SIG-M5 treated with dmso at 0.1 percent for 504 hours (cell line): ENCODE data around the gene DLX6.

Experiments
- DNase-seq: peaks from one replicate; lab custom pipeline; 2025; ENCODE audit not compliant: unreplicated experiment; lab: John Stamatoyannopoulos, UW

Gene DLX6

GRCh38 chr7:96995406-96996110, 9.8 kb upstream of the DLX6 start:
- DNase-seq: no peak

- no peak for DNase-seq
Measured at GRCh38 chr7:96996111-96996957, 9.0 kb upstream of the DLX6 start.

- no peak for DNase-seq
Measured at GRCh38 chr7:96996958-96997511, 8.3 kb upstream of the DLX6 start.

DNA sequence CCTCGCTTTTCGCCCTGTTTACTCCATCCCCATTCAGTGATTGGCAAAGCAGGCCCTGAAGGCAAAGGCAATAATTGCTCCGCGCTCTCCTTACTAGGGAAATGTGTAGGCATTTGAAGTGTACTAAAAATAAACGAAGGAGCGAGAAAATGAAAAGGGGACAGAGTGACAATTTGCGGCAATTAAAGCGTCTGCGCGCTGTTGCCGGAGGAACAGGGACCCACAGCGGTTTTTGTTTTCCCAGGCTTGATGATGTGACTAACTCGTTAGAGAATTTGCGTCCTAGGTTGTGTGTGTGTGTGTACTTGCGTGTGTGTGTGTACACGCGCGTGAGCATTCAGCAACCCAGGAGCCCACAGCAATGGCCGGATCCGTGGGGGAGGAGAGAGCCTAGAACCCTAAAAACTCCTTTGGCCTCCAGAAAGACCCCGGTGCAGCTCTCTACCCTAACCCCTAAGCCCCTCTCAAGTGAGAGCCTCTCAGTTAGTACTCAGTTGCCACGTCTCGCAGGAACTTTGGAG, 7.8 kb upstream of the DLX6 start:
- no peak for DNase-seq

DNA sequence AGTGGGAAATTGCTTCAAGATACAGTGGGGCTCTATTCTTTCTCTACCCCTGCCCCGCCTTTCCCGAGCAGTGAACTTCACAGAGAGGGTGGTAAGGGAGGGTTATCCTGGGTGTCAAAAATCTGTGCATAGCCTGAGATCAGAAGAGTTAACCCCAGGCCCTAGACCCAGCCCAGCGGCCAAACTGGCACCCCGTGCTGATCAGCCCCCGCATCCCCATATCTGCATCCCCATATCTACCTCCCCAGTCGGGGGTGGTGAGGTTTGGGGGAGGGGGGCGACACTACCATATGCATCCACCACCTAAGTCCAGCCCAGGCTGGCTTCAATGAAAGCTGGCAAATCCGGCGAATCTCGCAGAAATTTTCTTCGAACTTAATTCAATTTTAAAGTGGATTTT, 7.0 kb upstream of the DLX6 start:
- DNase-seq: no peak

DNA sequence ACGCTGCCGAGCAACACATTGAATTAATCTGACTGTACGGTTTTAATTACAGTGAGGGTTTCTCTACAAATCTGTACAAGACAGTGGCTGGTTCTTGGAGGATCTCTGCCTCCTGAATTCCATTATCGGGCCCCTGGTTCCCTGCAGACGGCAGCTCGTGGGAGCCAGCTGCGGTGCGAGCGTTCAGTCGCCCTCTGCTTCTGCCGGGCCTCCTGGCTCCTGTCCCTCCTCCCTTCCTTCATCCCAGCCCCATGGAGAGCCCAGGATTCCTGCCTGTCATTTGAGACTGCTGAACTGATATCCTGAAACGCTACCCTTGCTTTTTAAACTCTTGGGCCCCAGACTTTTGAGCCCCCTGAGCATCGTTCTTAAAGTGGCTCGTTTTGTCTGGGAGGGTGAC, 6.6 kb upstream of the DLX6 start:
- DNase-seq: no peak

- DNase-seq: no peak
Measured at GRCh38 chr7:97001221-97001620, 4.1 kb upstream of the DLX6 start.

DNA sequence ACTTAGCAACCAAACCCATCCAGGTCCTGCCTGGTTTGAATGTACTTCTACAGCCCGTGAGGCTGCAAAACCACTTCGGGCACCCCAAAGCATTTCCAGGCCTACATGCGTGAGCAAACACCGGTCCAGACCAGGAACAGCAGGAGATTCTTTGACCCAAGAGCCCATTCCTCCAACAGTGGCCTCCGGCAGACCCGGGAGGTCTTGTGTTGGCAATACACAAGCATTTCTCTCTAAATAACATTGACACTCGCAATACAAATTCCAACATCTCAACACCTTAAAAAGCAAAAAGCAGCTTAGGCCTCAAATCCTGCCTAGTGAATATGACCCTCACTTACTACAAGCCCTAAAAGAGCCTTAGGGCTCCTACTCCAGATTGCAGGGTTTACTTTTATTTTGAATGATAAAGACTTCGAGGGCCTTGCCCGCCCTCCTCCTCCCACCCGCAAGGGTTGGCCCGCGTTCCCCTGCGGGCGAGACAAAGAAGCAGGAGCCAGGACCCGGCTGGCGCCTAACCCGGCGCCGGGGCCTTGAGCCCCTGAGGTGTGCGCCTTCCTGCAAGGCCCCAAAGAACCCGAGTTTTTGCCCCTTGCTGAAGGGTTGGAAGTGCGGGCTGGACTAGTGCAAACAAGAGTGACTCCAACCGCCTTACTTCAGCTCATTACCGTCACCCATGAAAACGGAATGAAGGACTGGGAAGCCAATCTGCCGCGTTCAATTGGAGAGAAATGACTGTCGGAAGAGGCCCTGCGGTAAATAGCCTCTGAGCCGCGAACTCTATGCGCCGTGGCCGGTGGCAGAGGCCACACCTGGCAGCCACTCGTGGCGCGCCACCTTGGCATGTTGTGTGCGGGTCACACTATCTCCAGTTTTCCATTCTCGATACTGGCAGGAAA, 3.4 kb upstream of the DLX6 start:
- no peak for DNase-seq

GRCh38 chr7:97002555-97003261, 2.6 kb upstream of the DLX6 start:
- DNase-seq: no peak

DNA sequence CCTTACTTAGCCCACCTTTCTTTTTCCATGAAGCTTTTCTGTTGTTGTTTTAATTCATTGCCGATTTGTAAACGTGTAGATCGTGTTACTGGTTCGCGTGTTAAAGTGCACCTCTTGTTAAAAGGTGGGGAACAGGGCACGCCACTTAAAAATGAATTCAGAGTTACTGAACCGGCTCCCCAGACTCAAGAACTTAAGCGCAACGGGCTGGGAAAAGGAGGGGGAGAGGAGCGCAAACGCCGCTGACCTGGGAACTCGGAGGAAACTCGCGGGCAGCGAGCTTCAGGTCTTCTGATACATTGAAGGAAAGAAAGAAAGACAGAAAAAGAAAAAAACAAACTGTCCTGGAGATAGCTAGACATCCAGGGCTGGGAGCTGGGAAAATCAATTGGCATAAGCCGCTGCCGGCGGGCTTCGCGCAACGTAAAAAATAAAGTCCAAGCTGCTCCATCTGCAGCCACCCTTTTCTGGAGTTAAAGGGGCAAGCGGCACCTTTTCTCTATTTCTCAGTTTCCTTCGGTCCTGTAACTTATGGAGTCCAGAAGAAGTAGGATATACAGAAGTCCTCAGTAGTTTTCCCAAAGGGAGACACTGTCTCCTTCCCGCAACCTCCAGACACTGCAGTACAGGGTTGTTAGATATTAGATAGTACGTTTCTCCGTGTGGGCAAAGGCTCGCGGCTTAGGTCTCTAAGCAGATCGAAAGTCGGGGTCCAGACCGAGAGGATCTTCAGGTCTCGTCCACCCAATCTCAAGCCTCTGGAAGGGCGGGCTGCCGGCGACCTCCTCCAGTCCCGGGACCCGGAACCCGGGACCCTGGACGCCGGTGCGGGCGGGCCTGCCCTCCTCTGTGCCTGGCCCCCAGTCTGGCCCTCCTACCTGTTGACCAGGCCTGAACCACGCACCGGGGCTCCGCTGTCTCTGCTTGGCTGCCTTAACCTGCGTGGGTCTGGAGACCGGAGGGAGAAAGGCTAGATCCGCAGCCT, 1.8 kb upstream of the DLX6 start:
- no peak for DNase-seq

DNA sequence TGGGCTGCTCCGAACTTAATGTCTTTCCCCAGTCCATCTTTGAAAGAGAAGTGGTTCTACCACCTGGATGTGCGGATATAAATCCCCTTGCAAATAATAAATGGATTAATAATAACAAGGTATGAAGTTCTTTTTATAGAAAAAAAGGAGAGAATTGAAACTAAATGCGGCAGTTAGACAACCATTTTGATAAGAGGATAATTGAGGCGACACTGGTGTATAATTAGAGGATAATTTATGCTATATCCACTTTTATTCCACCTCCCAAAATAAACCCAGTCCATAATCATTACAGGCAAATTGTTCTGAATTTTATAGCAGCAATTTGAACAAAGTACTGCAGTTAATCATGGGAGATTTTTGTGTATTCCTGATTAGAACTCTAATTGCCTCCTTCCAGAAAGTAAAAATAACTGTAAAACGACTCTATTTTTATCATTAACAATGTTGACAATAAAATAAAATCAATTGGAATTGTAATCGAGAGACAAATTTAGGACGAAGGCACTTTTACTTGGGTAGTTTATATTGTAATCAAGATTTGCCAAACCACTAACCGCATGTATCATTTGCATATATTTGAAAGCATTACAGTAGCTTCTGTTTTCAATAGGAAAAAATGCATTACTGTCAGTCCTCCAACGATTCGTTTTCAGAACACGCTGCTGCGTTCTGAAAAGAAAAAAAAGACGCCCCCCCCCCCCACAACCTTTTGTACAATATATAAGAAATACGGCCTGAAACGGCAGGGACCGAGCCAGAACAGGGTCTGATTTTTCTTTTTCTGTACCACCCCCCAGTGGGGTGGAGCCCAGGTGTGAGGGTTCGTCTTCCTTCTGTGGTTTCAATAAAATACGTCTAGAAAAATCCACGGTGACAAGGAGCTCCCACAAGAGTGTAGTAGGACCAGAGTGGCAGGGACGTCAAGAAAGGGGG, 838 bp upstream of the DLX6 start:
- DNase-seq: no peak

DNA sequence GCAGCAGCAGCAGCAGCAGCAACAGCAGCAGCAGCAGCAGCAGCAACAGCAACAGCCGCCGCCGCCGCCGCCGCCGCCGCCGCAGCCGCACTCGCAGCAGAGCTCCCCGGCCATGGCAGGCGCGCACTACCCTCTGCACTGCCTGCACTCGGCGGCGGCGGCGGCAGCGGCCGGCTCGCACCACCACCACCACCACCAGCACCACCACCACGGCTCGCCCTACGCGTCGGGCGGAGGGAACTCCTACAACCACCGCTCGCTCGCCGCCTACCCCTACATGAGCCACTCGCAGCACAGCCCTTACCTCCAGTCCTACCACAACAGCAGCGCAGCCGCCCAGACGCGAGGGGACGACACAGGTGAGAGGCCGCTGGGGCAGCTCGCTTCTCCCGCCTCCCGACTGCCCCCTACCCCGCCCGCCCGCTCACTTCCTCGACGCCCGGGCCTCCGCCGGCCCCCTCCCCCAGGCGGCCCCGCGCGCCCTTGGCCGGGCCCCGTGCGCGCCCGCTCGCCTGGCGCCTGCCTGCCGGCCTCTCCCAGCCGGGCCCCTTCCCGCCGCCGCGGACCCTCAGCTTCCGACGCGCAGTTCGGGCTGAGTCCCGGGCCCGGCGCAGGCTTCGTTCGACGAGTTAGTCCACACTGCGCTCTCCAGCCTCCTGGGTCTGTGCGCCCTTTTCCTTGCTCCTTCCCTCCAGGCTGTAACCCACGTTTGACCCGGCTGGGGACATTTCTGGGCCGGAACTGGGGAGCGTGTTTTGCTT, 882 bp downstream of the DLX6 start:
- DNase-seq: no peak

DNA sequence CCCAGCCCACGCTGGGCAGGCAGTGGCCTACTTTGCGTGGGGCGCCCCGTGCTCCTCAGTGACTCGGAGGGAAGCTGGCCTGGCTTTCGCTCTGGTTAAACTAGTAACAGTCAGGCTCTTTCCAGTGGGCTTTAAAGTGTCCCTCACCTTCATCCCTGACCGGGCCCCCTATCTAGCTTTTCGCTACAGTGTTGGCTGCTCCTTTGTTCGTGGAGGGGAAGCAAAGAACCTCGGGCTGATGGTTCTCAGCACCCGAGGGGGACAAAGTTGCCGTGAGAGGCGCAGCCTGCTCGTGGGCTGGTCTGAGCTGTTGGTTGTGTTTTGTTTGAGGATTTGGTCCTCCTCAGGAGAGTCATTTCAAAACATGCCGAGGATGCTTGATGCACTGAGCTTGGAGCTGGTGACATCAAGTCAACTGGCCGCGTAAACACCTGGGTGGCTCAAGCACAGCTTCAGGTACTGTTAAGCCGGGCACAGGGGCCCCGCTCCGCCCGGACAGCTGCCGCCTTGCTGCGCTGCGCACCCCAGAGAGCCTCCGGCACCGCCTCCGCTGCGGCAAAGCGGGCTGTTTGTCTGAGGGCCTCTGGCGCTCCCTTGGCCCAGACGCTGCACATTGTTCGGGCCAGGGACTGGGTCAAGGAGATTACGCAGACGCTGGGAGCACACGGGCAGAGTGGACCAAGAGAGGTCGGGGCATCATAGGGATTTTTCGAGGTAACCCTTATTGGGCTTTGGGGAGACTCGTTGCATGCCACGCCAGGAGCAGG, 1.6 kb downstream of the DLX6 start:
- no peak for DNase-seq

- no peak for DNase-seq
Measured at GRCh38 chr7:97007583-97007861, 2.2 kb downstream of the DLX6 start.

DNA sequence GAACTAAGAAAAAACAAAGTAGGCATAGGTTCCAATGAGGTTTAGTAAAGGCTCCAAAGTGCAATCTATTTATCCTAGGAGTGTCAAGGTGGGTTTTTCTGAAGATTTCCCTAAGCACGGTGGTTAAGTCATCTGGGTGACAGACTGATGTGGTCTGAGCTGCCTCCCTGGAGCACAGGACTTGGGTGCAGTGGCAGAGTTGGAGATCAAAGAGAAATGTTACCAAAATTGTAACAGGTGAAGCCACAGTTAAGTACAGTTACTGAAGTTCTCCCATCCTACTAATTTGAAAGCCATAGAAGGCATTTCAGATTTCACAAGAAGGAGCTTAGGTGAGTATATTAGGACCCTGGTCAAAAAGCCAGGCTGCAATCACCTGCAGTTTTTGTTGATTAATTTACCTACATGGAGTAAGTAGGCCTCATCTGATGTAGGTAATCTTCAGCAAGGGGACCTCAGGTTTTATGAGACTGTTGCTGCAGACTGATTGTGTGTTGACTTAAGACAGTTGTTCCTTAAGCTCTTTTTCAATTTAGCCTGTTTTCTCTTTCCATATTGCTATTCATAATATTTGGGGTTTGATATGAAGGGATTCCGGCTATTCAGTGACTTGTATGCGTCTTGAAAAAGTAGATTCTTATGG, 3.0 kb downstream of the DLX6 start:
- DNase-seq: no peak
